Glutamatergic neuron (in vitro differentiated cells): ENCODE results near the gene PLXDC1. TPM values are rescaled to one million over a fixed set of nuclear protein-coding genes. Genes with fewer than 3 reads are reported as not detected.
A peak's percentile ranks its signal among the peaks of the same experiment; 100 is the strongest.
"Not testable (repeated sequence)": the region's sequence is repeated elsewhere in the genome, so short reads cannot be mapped to it uniquely, and the experiment has no call there.

ENCODE experiments used
- DNase-seq: peaks from one replicate; pipeline ENCODE4 v3.0.0; 2022
- H3K27ac Mint-ChIP-seq: one replicate; pipeline ENCODE4 v1.8.0; 2020; ENCODE audit warnings: mild to moderate bottlenecking, mixed read lengths, inconsistent platforms; ENCODE audit not compliant: unreplicated experiment
- H3K27me3 Mint-ChIP-seq: one replicate; pipeline ENCODE4 v1.8.0; 2020; ENCODE audit warnings: mild to moderate bottlenecking, moderate library complexity, mixed read lengths, inconsistent platforms; ENCODE audit not compliant: unreplicated experiment
- H3K36me3 Mint-ChIP-seq: one replicate; pipeline ENCODE4 v1.8.0; 2020; ENCODE audit warnings: mild to moderate bottlenecking, mixed read lengths, inconsistent platforms; ENCODE audit not compliant: unreplicated experiment
- H3K4me1 Mint-ChIP-seq: one replicate; pipeline ENCODE4 v1.8.0; 2020; ENCODE audit warnings: mild to moderate bottlenecking, low read depth, mixed read lengths, inconsistent platforms; ENCODE audit not compliant: unreplicated experiment
- H3K4me3 Mint-ChIP-seq: one replicate; pipeline ENCODE4 v1.8.0; 2020; ENCODE audit warnings: mild to moderate bottlenecking, mixed read lengths, inconsistent platforms; ENCODE audit not compliant: unreplicated experiment
- H3K9me3 Mint-ChIP-seq: one replicate; pipeline ENCODE4 v1.8.0; 2020; ENCODE audit warnings: mild to moderate bottlenecking, moderate library complexity, mixed read lengths, inconsistent platforms; ENCODE audit not compliant: unreplicated experiment
- total RNA-seq: library from RNA; stranded (reverse); fragmentation: NEBNext Ultra II Directional; extraction: Animal tissue kit (Norgen Biotek cat#: 25700); gene quantifications from one replicate; pipeline ENCODE4 v1.2.1, GENCODE V29; 2021; ENCODE audit not compliant: unreplicated experiment
- TF ChIP-seq, protein P1 (sequence below): fragments of 200-600 bp; sonication (generic); IDR thresholded peaks from one replicate; pipeline ENCODE4 v1.5.0; 2021; ENCODE audit not compliant: partially characterized antibody, unreplicated experiment

PLXDC1 gene
- total RNA-seq, 1 donor from 2014 or later = not detected

GRCh38 chr17:39169518-39169917 lies 18.1 kb upstream of the PLXDC1 start:
- H3K4me3 Mint-ChIP-seq = no peak overlapping the region
- no peaks in the 10 kb centered on the region for H3K36me3 Mint-ChIP-seq
- no peak for DNase-seq
- H3K27ac Mint-ChIP-seq = no peak overlapping the region
- peaks cover 8% of the 10 kb centered on the region for H3K9me3 Mint-ChIP-seq
- TF ChIP-seq, protein P1, sequence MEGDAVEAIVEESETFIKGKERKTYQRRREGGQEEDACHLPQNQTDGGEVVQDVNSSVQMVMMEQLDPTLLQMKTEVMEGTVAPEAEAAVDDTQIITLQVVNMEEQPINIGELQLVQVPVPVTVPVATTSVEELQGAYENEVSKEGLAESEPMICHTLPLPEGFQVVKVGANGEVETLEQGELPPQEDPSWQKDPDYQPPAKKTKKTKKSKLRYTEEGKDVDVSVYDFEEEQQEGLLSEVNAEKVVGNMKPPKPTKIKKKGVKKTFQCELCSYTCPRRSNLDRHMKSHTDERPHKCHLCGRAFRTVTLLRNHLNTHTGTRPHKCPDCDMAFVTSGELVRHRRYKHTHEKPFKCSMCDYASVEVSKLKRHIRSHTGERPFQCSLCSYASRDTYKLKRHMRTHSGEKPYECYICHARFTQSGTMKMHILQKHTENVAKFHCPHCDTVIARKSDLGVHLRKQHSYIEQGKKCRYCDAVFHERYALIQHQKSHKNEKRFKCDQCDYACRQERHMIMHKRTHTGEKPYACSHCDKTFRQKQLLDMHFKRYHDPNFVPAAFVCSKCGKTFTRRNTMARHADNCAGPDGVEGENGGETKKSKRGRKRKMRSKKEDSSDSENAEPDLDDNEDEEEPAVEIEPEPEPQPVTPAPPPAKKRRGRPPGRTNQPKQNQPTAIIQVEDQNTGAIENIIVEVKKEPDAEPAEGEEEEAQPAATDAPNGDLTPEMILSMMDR = no peak
- H3K4me1 Mint-ChIP-seq = peaks cover 24% of the 10 kb centered on the region
- H3K27me3 Mint-ChIP-seq = peaks cover 13% of the 10 kb centered on the region

GRCh38 chr17:39169101-39169500 lies 17.7 kb upstream of the PLXDC1 start:
- DNase-seq = no peak
- H3K27me3 Mint-ChIP-seq = peaks cover 15% of the 10 kb centered on the region
- no peaks in the 10 kb centered on the region for H3K36me3 Mint-ChIP-seq
- no peak overlapping the region for H3K4me3 Mint-ChIP-seq
- H3K9me3 Mint-ChIP-seq = peaks cover 8% of the 10 kb centered on the region
- H3K27ac Mint-ChIP-seq = no peak overlapping the region
- TF ChIP-seq, protein P1 = no peak
- H3K4me1 Mint-ChIP-seq = peaks cover 24% of the 10 kb centered on the region

DNA sequence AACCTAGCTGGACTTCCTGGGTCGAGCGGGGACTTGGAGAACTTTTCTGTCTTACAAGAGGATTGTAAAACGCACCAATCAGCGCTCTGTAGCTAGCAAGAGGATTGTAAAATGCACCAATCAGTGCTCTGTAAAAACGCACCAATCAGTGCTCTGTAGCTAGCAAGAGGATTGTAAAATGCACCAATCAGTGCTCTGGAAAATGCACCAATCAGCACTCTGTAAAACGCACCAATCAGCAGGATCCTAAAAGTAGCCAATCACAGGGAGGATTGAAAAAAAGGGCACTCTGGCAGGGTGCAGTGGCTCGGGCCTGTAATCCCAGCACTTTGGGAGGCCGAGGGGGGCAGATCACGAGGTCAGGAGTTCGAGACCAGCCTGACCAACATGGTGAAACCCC lies 17.1 kb upstream of the PLXDC1 start:
- H3K4me1 Mint-ChIP-seq = peaks cover 23% of the 10 kb centered on the region
- not testable (repeated sequence) for DNase-seq, H3K27ac Mint-ChIP-seq, H3K9me3 Mint-ChIP-seq, H3K36me3 Mint-ChIP-seq
- H3K27me3 Mint-ChIP-seq = peaks cover 12% of the 10 kb centered on the region
- peak overlapping the region; percentile 34 for H3K4me3 Mint-ChIP-seq

- peaks cover 8% of the 10 kb centered on the region for H3K9me3 Mint-ChIP-seq
- TF ChIP-seq, protein P1 = no peak
- DNase-seq = no peak
- peaks cover 10% of the 10 kb centered on the region for H3K27me3 Mint-ChIP-seq
- H3K4me3 Mint-ChIP-seq = peak overlapping the region; percentile 36
- no peaks in the 10 kb centered on the region for H3K36me3 Mint-ChIP-seq
- H3K27ac Mint-ChIP-seq = no peak overlapping the region
- peaks cover 20% of the 10 kb centered on the region for H3K4me1 Mint-ChIP-seq
Observed at GRCh38 chr17:39167476-39167875, 16.0 kb upstream of the PLXDC1 start.

- H3K4me3 Mint-ChIP-seq = peak overlapping the region; percentile 59
- peaks cover 5% of the 10 kb centered on the region for H3K9me3 Mint-ChIP-seq
- no peak overlapping the region for H3K27ac Mint-ChIP-seq
- H3K27me3 Mint-ChIP-seq = peaks cover 7% of the 10 kb centered on the region
- no peaks in the 10 kb centered on the region for H3K36me3 Mint-ChIP-seq
- TF ChIP-seq, protein P1 = no peak
- H3K4me1 Mint-ChIP-seq = peaks cover 16% of the 10 kb centered on the region
- DNase-seq = no peak
Observed at GRCh38 chr17:39166437-39167335, 15.2 kb upstream of the PLXDC1 start.
